Pancreas (tissue), 10 donors: Measurements from ENCODE around the gene KRTAP10-8. TPM values are rescaled to one million over a fixed set of nuclear protein-coding genes. Genes with fewer than 3 reads are reported as not detected.

Experiments used
- ATAC-seq, 4 donors: fragments of 200-7000 bp; cut with Tn5 transposase; one replicate each; pipeline versions ENCODE4 v1.8.0 to v1.9.1; 2020; ENCODE audit warnings: mild to moderate bottlenecking in 4 of 4, moderate library complexity in 4 of 4
- DNase-seq, 6 donors: peaks; one replicate each; pipeline ENCODE4 v3.0.0-alpha.2; 2020
- FAIRE-seq: peaks from 2 replicates; lab custom pipeline; 2012; peaks lifted over from hg19 to GRCh38; lab: Jason Lieb, UNC
- H3K27ac ChIP-seq, 4 donors: fragments of 200-600 bp; sonication (generic); 1 replicate in 3 of 4; 2 replicates in 1 of 4; pipeline versions ENCODE4 v1.5.0 to v1.8.0; 2020
- H3K27me3 ChIP-seq, 4 donors: fragments of 200-600 bp; one replicate each; pipeline ENCODE4 v1.8.0; 2021
- H3K36me3 ChIP-seq, 3 donors: fragments of 200-600 bp; sonication (generic) in 1 of 3; one replicate each; pipeline versions ENCODE4 v1.5.0 to v1.8.0; 2020 to 2021
- H3K4me1 ChIP-seq, 3 donors: fragments of 200-600 bp; one replicate each; pipeline ENCODE4 v1.8.0; 2021
- H3K4me3 ChIP-seq, 4 donors: fragments of 200-600 bp; sonication (generic) in 2 of 4; one replicate each; pipeline versions ENCODE4 v1.5.0 to v1.8.0; 2020 to 2021
- H3K9me3 ChIP-seq, 4 donors: fragments of 200-600 bp; one replicate each; pipeline ENCODE4 v1.8.0; 2021
- WGBS, 2 donors: extraction: QIAGEN DNeasy Blood & Tissue Kit; methylation state at CpG; one replicate each; pipeline ENCODE4 v1.1.7; 2013; 5-methylcytosine and 5-hydroxymethylcytosine counted together
- intact Hi-C, 3 donors: fragments of 100-400 bp; cut with DNase I; formaldehyde crosslinking; loops; one replicate each; pipeline versions ENCODE4 v1.11.1 to v1.14.2; 2022
- polyA plus RNA-seq, 2 donors: library from polyadenylated mRNA; stranded (reverse); fragments of 200-250 nt; gene quantifications; one replicate each; pipeline ENCODE4 v1.2.3, GENCODE V29; 2013
- total RNA-seq, 6 donors: library from RNA; stranded (reverse); fragmentation: NEBNext Ultra II Directional in 4 of 6; extraction: Animal tissue kit (Norgen Biotek cat#: 25700) in 4 of 6; gene quantifications; one replicate each; pipeline versions ENCODE4 v1.2.1 to v1.2.4, GENCODE V29; 2021 to 2023
- TF ChIP-seq, protein P1 (sequence below), 4 donors: fragments of 200-600 bp; sonication (generic) in 3 of 4; IDR thresholded peaks; one replicate each; pipeline versions ENCODE4 v1.5.0 to v1.8.0; 2021; ENCODE audit warnings: antibody characterized with exemption in 4 of 4
- donor health status: healthy with polysubstance abuse.
- donor health status: DM: no; HTN: no; CAD: no; lungs with moderate emphysema.
- donor health status: DM: no; HTN: no; CAD: no.
- donor health status: control.
- donor health status: control.
- donor health status: Bipolar disorder and iron deficiency.
- donor health status: DM: yes; HTN: yes; CAD: no.
- donor health status: DM: no; HTN: no; CAD: no.
- donor health status: DM: no; HTN: no; CAD: no.
- donor health status: DM: yes; HTN: yes; CAD: no.

Gene KRTAP10-8
- total and polyA plus RNA-seq, 8 donors: not detected

DNA sequence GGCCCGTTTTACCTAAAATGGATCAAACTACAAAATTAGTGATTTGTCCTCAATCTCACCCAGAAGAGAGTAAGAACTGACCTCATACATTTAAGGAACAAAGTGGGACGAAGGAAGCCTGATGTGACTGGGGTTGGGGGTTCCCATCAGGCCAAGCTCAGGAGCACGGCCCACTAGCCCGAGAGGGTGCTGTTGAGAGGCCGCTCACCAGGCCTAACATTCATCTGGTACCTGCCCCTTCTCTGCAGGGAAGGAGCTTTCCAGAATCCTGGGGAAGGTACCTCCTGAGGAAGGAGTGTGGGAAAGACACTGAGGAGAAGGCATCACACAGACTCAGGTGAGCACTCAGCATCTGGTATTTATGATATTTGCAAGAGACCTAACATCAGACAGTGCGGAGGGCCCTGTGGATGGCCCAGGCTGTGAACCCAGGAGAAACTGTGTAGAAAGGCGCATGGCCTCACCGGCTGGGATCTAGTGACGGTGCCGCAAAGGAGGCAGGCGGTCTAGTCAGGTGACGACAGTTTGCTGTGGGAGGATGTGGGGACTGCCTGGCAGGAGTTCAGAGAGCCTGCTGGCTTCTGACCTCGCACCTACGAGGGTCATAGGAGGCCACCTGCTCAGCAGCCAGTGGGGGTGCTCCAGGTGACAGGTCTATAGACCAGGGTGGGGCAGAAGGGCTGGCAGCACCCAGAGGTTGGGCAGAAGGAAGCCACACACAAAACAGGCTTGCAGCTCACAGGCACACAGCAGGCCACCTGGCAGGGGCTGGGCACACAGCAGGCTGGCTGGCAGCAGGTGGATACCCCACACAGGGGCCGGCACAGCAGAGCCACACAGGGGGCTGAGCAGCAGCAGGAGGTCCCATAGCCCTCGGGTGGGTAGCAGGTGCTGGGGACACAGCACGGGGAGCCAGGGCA is 42.0 kb downstream of the KRTAP10-8 start:
- Histone ChIP-seq H3K27me3 (peaks cover 0 to 10% (median 0%) of the 10 kb centered on the region in 4 donors), H3K27ac (no peak overlapping the region), H3K9me3 (no peaks in the 10 kb centered on the region), H3K36me3 (no peaks in the 10 kb centered on the region), H3K4me1 (no peaks in the 10 kb centered on the region), H3K4me3 (no peak overlapping the region)
- DNase-seq (no peak), ATAC-seq (no peak), FAIRE-seq (no peak)
- TF ChIP-seq, protein P1, sequence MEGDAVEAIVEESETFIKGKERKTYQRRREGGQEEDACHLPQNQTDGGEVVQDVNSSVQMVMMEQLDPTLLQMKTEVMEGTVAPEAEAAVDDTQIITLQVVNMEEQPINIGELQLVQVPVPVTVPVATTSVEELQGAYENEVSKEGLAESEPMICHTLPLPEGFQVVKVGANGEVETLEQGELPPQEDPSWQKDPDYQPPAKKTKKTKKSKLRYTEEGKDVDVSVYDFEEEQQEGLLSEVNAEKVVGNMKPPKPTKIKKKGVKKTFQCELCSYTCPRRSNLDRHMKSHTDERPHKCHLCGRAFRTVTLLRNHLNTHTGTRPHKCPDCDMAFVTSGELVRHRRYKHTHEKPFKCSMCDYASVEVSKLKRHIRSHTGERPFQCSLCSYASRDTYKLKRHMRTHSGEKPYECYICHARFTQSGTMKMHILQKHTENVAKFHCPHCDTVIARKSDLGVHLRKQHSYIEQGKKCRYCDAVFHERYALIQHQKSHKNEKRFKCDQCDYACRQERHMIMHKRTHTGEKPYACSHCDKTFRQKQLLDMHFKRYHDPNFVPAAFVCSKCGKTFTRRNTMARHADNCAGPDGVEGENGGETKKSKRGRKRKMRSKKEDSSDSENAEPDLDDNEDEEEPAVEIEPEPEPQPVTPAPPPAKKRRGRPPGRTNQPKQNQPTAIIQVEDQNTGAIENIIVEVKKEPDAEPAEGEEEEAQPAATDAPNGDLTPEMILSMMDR (IDR thresholded peaks at IDR 0.05): no peak
- WGBS, 2 donors: 61 to 66% methylated on average over 17 of the region's 17 CpGs
- intact Hi-C loops: no loop called here

DNA sequence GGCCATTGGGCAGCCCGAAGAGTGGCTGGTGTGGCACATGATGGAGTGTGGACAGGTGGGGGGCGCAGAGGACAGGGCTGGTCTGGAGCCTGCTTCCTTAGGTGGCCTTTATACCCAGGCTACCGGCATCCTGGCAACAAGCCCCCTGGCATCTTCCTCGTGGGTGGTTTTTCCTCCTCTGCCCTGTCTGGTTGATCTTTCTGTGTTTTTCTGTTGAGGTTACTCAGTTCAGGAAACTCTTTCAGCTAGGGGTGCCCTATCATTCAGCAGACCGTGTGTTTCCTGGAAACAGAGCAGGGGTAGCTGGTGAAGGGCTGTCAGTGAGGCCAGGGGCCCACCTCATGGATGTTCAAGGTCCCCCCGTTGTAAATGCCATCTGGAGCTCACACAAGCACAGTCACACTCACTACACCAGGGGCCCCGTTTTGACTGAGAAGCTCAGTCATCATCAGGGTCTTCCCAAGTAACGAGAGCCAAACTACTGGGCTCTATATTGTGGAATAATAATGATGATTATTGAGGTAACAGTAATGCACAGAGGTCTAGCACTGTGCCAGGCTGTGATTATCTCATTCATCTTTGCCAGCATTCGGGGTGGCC is 42.8 kb downstream of the KRTAP10-8 start, which contains the start of gene KRTAP12-4:
TSS of gene KRTAP12-4 (minus strand) at position 84 of the 600 bp plus-strand sequence. CDS start at position 39, 45 bp downstream.
- DNase-seq: no peak
- TF ChIP-seq, protein P1 (IDR thresholded peaks at IDR 0.05): no peak
- no peaks in the 10 kb centered on the region for H3K9me3 ChIP-seq
- H3K36me3 ChIP-seq: no peaks in the 10 kb centered on the region
- H3K4me3 ChIP-seq: no peak within 1 kb of the TSS
- no peak for ATAC-seq
- peaks cover 0 to 13% (median 0%) of the 10 kb centered on the region in 4 donors for H3K27me3 ChIP-seq
- 51 to 63% methylated on average over 9 of the region's 9 CpGs for WGBS, 2 donors
- H3K4me1 ChIP-seq: no peaks in the 10 kb centered on the region
- FAIRE-seq: no peak
- no peak within 1 kb of the TSS for H3K27ac ChIP-seq
- intact Hi-C loops: no loop called here

DNA sequence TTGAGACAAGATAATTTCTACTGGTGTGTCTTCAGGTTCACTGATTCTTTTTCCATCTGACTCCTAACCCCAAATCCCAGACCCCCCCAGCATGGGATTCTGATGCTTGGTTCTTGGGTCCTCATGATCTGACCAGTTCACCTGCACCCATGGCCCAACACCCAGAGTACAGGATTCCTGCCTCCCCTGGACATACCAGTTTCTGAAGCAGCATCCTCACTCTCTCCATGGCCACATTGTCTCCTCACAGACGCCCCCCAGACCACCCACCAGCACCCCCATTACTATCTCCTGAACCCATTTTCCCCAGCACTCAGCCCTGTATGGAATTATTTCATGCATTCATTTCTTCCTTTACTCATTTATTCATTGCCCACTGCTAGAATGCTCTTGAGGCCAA is 45.0 kb downstream of the KRTAP10-8 start:
- WGBS, 2 donors: 24 to 34% methylated on average over 1 of the region's 1 CpG
- TF ChIP-seq, protein P1 (IDR thresholded peaks at IDR 0.05): no peak
- no peak overlapping the region for H3K27ac ChIP-seq
- no peaks in the 10 kb centered on the region for H3K9me3 ChIP-seq
- no peak overlapping the region for H3K4me3 ChIP-seq
- H3K36me3 ChIP-seq: no peaks in the 10 kb centered on the region
- FAIRE-seq (no peak), ATAC-seq (no peak), DNase-seq (no peak)
- H3K4me1 ChIP-seq: no peaks in the 10 kb centered on the region
- peaks cover 0 to 15% (median 0%) of the 10 kb centered on the region in 4 donors for H3K27me3 ChIP-seq
- intact Hi-C loops: no loop called here

DNA sequence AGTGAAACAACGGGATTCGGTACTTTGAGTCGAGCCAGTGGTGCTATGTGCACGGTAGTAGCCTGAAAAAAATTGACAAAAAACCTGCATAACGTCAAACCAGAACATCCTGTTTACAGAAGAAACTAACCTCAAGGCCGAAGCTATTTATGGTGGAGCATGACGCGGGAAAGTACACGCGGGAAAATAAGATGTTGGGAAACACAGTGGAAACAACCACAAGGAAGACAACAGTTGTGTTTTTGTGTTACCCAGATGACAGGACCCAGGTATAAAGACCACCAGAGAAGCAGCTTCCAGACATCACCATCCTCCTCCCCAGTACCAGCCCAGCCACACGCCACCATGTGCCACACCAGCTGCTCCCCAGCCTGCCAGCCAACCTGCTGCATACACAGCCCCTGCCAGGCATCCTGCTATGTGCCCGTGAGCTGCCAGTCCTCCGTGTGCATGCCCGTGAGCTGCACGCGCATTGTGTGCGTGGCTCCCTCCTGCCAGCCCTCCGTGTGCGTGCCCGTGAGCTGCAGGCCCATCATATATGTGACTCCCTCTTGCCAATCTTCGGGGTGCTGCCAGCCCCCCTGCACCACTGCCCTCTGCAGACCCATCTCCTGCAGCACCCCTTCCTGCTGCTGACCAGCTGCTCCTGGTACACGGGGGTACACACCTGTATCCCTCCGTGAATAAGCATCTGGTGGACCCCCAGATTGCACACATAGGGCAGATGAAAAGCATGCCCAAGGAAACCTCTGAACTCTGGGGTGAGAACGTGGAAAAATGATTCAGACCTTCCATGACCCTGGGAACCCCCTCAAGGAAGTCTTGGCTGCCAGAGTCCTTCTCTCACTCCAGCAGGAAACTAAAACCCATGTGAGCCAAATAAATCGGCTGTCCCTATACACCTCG is 46.0 kb downstream of the KRTAP10-8 start, which contains the start of gene KRTAP12-3:
TSS of gene KRTAP12-3 (plus strand) at position 298 of the 906 bp plus-strand sequence. CDS start at position 346, 48 bp downstream.
- H3K9me3 ChIP-seq: no peaks in the 10 kb centered on the region
- ATAC-seq (no peak), DNase-seq (no peak), FAIRE-seq (no peak)
- TF ChIP-seq, protein P1 (IDR thresholded peaks at IDR 0.05): no peak
- no peaks in the 10 kb centered on the region for H3K4me1 ChIP-seq
- no peak within 1 kb of the TSS for H3K4me3 ChIP-seq
- H3K36me3 ChIP-seq: no peaks in the 10 kb centered on the region
- peaks cover 0 to 15% (median 0%) of the 10 kb centered on the region in 4 donors for H3K27me3 ChIP-seq
- 58 to 74% methylated on average over 26 of the region's 26 CpGs for WGBS, 2 donors
- intact Hi-C loops: no loop called here
- no peak within 1 kb of the TSS for H3K27ac ChIP-seq
